MM.1S (cell line): ENCODE measurements around the gene DNAH6.

Source experiments
- DNase-seq: peaks from one replicate; pipeline ENCODE4 v3.0.0-alpha.2; 2015
- H2AFZ ChIP-seq: fragments of 300-600 bp; sonication (generic); 2 replicates; pipeline ENCODE4 v1.6.0; 2016; ENCODE audit warnings: antibody characterized with exemption, low read length
- H3F3A ChIP-seq: fragments of 300-600 bp; sonication (generic); 2 replicates; pipeline ENCODE4 v1.6.1; 2016; ENCODE audit warnings: mild to moderate bottlenecking, antibody characterized with exemption, low read length, moderate library complexity, mixed read lengths; ENCODE audit not compliant: insufficient read depth
- H3K27ac ChIP-seq: fragments of 300-600 bp; sonication (generic); 2 replicates; pipeline ENCODE4 v1.5.1; 2016; ENCODE audit warnings: mild to moderate bottlenecking, low read length
- H3K27me3 ChIP-seq: fragments of 300-600 bp; sonication (generic); replicated peaks from 2 replicates; pipeline ENCODE4 v1.6.0; 2016; ENCODE audit warnings: low read length; ENCODE audit not compliant: insufficient read depth
- H3K36me3 ChIP-seq: fragments of 300-600 bp; sonication (generic); replicated peaks from 2 replicates; pipeline ENCODE4 v1.6.1; 2016; ENCODE audit warnings: mild to moderate bottlenecking, low read length, mixed read lengths; ENCODE audit not compliant: insufficient read depth
- H3K4me1 ChIP-seq: fragments of 300-600 bp; sonication (generic); 2 replicates; pipeline ENCODE4 v1.6.1; 2016; ENCODE audit warnings: low read length, mixed read lengths
- H3K4me2 ChIP-seq: fragments of 300-600 bp; sonication (generic); 2 replicates; pipeline ENCODE4 v1.6.0; 2016; ENCODE audit warnings: low read depth, low read length
- H3K4me3 ChIP-seq: fragments of 300-600 bp; sonication (generic); 2 replicates; pipeline ENCODE4 v1.5.1; 2016; ENCODE audit warnings: low read length, mixed read lengths
- H3K79me2 ChIP-seq: fragments of 300-600 bp; sonication (generic); 2 replicates; pipeline ENCODE4 v1.6.1; 2016; ENCODE audit warnings: mixed run types, low read length, mixed read lengths
- H3K9ac ChIP-seq: fragments of 300-600 bp; sonication (generic); 2 replicates; pipeline ENCODE4 v1.6.1; 2016; ENCODE audit warnings: low read length, mixed read lengths
- H3K9me2 ChIP-seq: fragments of 300-600 bp; sonication (generic); replicated peaks from 2 replicates; pipeline ENCODE4 v1.6.1; 2016; ENCODE audit warnings: mild to moderate bottlenecking, low read length, mixed read lengths; ENCODE audit not compliant: insufficient read depth
- H3K9me3 ChIP-seq: fragments of 300-600 bp; sonication (generic); replicated peaks from 2 replicates; pipeline ENCODE4 v1.6.1; 2016; ENCODE audit warnings: mild to moderate bottlenecking, low read length, mixed read lengths; ENCODE audit not compliant: insufficient read depth
- H4K20me1 ChIP-seq: fragments of 300-600 bp; sonication (generic); 2 replicates; pipeline ENCODE4 v1.6.1; 2016; ENCODE audit warnings: mild to moderate bottlenecking, low read length, moderate library complexity, mixed read lengths; ENCODE audit not compliant: insufficient read depth
- CTCF ChIP-seq: fragments of 300-600 bp; sonication (generic); IDR thresholded peaks from 2 replicates; pipeline ENCODE4 v1.5.1; 2016; ENCODE audit warnings: antibody characterized with exemption, low read length, mixed read lengths
- EZH2 ChIP-seq: fragments of 300-600 bp; sonication (generic); optimal IDR thresholded peaks from 2 replicates; pipeline ENCODE3; 2017; ENCODE audit warnings: low read depth, mild to moderate bottlenecking, antibody characterized with exemption, low read length, mixed read lengths
- EZH2phosphoT487 ChIP-seq: fragments of 300-600 bp; sonication (generic); IDR thresholded peaks from 2 replicates; pipeline ENCODE4 v1.6.1; 2018; ENCODE audit warnings: antibody characterized with exemption, low read length

The DNAH6 gene

GRCh38 chr2:84817239-84817655 is 300.9 kb downstream of the DNAH6 start:
- TF ChIP-seq CTCF, result no peak
- TF ChIP-seq EZH2phosphoT487, result no peak
- TF ChIP-seq EZH2, result no peak
- no peaks in the 10 kb centered on the region for H3K36me3 ChIP-seq
- peak overlapping the region; percentile 24; the same call in 1 of the 2 replicates for H3K9ac ChIP-seq
- no peaks in the 10 kb centered on the region for H3K79me2 ChIP-seq
- no peaks in the 10 kb centered on the region for H3K9me3 ChIP-seq
- H3K27me3 ChIP-seq, result no peaks in the 10 kb centered on the region
- H3K9me2 ChIP-seq, result no peaks in the 10 kb centered on the region
- H3K4me1 ChIP-seq, result peaks cover 33% of the 10 kb centered on the region
- peak overlapping the region; percentile 75 for H3K4me2 ChIP-seq
- DNase-seq, result peak; percentile 92
- H4K20me1 ChIP-seq, result no peaks in the 10 kb centered on the region
- peak overlapping the region; percentile 90 for H3K27ac ChIP-seq
- no peak overlapping the region for H2AFZ ChIP-seq
- H3K4me3 ChIP-seq, result peak overlapping the region; percentile 14; the same call in 1 of the 2 replicates
- H3F3A ChIP-seq, result peaks cover 18% of the 10 kb centered on the region

- Histone ChIP-seq H3K4me3 (no peak overlapping the region), H2AFZ (no peak overlapping the region), H4K20me1 (no peaks in the 10 kb centered on the region)
These were observed 305.5 kb downstream of the DNAH6 start for GRCh38 chr2:84821806-84822205.

GRCh38 chr2:84823229-84823628 is 306.9 kb downstream of the DNAH6 start:
- H3K9me3 ChIP-seq, result no peaks in the 10 kb centered on the region
- peaks cover 11% of the 10 kb centered on the region for H3K4me1 ChIP-seq
- no peaks in the 10 kb centered on the region for H3K27me3 ChIP-seq
- H2AFZ ChIP-seq, result no peak overlapping the region
- no peaks in the 10 kb centered on the region for H4K20me1 ChIP-seq
- H3K27ac ChIP-seq, result no peak overlapping the region
- H3K79me2 ChIP-seq, result no peaks in the 10 kb centered on the region
- DNase-seq, result no peak
- H3K36me3 ChIP-seq, result no peaks in the 10 kb centered on the region
- no peak overlapping the region for H3K4me2 ChIP-seq
- no peak overlapping the region for H3K4me3 ChIP-seq
- no peaks in the 10 kb centered on the region for H3K9me2 ChIP-seq
- no peaks in the 10 kb centered on the region; the same call in 1 of the 2 replicates for H3F3A ChIP-seq
- H3K9ac ChIP-seq, result no peak overlapping the region
- TF ChIP-seq CTCF, result no peak
- no peak for TF ChIP-seq EZH2
- TF ChIP-seq EZH2phosphoT487, result no peak

More at GRCh38 chr2:84821806-84822205, 305.5 kb downstream of the DNAH6 start:
- H3K4me1 ChIP-seq, result peaks cover 11% of the 10 kb centered on the region
- H3F3A ChIP-seq, result peaks cover 9% of the 10 kb centered on the region
- no peaks in the 10 kb centered on the region for H3K27me3 ChIP-seq
- H3K9me3 ChIP-seq, result no peaks in the 10 kb centered on the region
- H3K36me3 ChIP-seq, result no peaks in the 10 kb centered on the region
- no peak for TF ChIP-seq EZH2
- no peak for TF ChIP-seq EZH2phosphoT487
- TF ChIP-seq CTCF, result no peak
- H3K79me2 ChIP-seq, result no peaks in the 10 kb centered on the region
- H3K27ac ChIP-seq, result no peak overlapping the region
- no peak overlapping the region for H3K9ac ChIP-seq
- H3K4me2 ChIP-seq, result no peak overlapping the region
- no peaks in the 10 kb centered on the region for H3K9me2 ChIP-seq
- no peak for DNase-seq
